ENCODE results near the gene ABCA5.
"Not testable (repeated sequence)": the region's sequence is repeated elsewhere in the genome, so short reads cannot be mapped to it uniquely, and the experiment has no call there.

DNA sequence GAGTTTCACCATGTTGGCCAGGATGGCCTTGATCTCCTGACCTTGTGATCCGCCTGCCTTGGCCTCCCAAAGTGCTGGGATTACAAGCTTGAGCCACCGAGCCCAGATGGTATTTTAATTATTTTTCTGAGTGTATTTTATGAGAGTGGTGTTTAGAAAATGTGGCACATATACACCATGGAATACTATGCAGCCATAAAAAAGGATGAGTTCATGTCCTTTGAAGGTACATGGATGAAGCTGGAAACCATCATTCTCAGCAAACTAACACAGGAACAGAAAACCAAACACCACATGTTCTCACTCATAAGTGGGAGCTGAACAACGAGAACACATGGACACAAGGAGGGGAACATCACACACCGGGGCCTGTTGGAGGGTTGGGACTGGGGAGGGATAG, 50.7 kb downstream of the ABCA5 start:
- TF ChIP-seq CTCF (IDR thresholded peaks at IDR 0.05; ENCODE audit: poor library complexity, severe bottlenecking); EP300 (conservative IDR thresholded peaks at IDR 0.05; ENCODE audit: poor library complexity, severe bottlenecking); EZH2 (IDR thresholded peaks at IDR 0.05; ENCODE audit: borderline replicate concordance, insufficient read depth, low read length, poor library complexity, severe bottlenecking); REST (IDR thresholded peaks at IDR 0.05; ENCODE audit: borderline replicate concordance): not testable (repeated sequence)
